Activated CD4-positive, CD25-positive, alpha-beta regulatory T cell treated with anti-CD3 and anti-CD28 coated beads, Interleukin-2, amount 50 U/mL, for 16 hours (primary cell): ENCODE measurements around the gene NSDHL.

Source experiments
- DNase-seq: peaks from one replicate; pipeline ENCODE4 v3.0.0-alpha.2; 2020; ENCODE audit warnings: low read depth, low spot score

The NSDHL gene

DNA sequence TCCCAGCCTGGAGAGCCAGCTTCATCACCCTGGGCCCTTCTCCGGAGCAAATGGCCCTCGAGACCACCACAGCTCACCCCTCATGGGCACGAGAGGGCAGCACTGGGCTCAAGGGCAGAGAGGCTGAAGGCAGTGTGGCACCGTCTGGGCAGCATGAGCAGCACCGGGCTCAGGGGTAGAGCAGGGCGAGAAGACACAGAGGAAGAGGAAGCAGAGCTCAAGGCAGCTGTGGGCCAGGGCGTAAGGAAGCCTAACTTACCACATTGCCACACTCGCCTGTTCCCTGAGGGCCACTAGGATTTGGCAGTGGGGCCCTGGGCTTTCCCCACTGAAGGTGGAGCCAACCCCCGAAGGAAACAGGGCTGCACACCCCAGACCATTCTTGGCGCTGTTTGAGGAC is 82.5 kb downstream of the NSDHL start:
- no peak for DNase-seq

DNA sequence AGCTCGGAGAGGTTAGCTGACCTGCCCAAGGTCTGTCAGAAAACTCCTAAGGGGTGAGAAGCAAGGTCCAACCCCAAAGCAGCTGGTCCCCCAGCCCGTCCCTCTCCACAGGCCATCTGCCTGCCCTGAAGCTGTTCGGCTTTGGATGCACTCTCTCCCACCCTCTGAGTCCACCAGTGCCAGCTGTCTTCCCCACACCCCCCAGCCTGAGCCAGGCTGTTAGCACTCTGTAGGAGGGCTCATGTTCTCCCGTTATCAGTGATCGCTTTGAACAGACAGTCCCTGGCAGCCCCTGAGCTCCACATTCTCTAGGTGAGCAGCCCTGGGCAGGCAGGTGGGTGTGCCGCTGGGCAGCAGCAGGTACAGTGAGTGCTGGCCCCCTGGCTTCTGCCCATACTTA is 83.0 kb downstream of the NSDHL start:
- no peak for DNase-seq

DNA sequence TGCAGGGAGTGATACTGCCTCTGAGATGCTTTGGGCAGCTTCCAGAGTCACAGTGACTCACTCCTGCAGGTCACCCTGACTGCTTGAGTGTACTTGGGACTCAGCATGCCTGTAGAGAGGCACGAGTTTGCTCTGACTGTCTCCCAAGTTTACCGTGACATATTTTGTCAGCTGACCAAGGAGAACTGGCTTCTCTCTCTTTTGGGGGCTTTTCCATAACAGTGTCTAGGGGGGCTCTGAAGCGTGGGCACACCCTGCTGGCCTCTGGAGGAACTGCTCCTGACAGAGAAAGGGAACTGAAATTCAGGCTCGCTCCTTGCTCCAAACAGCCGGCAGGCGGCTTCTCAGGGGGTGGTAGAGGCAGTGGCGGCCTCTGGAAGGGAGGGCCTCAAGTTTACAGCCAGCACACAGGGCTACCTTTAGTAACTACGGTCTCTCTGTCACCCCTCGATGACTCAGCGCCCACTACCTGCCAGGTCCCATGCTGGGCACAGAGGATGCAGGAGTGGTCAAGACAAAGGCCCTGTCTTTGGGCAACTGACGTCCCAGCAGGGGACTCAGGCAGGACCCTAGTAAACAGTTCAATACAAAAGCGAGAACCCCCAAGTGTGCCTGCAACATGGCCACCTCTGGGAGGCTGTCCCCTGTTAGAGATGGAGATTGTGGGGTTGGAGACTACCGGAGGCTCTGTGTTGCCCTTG is 84.8 kb downstream of the NSDHL start:
- no peak for DNase-seq

DNA sequence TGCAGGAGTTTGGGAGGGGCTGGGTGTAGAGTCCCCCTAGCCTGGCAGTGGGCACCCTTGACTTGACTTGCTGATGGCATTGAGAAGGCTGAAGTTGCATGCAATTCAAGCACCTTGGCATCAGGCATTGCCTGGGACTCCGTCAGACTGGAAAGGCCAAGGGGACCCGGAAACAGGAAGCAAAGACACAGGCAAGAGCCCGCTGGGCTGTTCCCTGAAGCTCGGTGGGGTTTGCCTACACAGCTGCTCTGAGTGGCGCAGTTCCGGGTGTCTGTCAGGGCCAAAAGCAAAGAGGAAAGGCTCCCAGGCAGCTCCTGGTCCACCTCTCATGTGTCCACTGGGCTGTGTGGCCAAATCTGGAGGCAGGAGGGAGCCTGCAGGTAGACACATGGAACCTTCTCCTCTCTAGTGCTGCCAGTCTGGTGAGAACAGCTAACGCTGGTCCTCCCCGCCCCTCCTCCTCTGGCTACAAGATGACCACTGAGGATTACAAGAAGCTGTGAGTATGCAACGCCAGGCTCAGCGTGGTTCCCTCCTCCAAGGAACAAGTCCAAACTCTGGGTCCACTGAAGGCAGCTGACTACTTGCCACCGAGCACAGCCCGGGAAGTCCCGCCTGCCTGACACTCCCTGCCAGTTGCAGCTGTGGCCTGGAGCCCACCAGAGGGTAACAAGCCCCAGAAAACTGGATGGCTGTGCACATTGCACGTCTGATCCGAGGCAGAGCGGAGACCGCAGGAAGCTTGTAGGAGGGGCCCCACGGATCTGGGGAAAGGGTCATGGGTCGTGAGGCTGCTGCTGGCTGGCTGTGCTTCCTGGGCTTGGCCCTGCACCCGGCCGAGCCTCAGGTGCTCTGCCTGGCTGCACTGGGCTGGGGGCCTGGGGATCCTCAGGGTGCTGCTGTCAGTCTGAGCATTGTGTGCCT is 87.1 kb downstream of the NSDHL start:
- no peak for DNase-seq

DNA sequence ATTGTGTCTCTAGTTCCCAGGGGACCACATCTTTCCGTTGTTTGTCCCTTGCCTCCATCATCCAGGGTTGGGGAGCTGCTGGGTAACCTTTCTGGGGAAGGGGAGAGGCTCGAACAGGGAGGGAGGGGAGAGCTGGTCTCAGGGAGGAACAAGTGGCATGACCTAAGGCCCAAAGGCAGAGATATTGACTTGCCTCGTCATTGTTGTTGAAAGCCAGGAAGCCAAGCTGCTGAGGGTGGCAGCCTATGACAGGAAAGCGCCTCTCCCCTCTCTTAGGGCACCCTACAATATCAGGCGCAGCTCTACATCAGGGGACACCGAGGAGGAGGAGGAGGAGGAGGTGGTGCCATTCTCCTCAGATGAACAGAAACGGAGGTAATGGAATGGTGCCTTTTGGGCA is 87.8 kb downstream of the NSDHL start:
- no peak for DNase-seq
